ENCODE data around the gene PARVB. TPM values are rescaled to one million over a fixed set of nuclear protein-coding genes. Genes with fewer than 3 reads are reported as not detected.
A peak's percentile ranks its signal among the peaks of the same experiment; 100 is the strongest.

PARVB gene
- total RNA-seq, 1 experiment from 2014 or later = 35.3 TPM

DNA sequence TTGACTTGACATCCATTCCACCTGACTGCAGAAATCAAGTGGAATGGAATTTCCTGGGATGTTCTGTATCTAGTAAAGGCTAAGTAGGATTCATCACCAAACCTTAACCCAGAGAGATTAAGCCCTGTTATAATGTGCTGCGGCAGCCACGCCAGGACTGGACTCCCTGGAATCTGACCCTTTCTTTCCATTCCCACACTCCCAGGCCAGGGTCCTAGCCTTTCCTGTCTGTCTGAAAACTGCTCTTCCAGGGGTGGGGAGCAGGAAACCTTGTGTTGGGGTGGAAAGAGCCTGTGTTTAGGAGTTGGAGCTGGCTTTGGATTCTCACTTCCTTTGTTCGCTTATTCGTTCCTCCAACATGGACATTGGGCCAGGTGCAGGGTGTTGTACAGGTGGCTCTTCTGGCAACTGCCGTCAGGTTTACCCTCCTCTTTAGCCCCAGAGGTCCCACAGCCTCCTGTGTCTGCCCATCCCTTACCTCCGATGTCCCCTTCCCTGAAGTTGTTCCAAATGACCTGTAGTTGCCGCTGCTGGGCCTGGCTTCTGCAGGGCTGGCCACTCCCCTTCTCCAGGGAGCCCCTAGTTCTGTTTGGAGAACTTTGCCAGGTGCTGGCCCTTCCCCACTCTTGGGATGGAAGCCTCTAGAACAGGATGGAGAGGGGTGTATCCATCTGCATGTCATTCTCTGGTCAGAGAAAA lies 20.5 kb upstream of the PARVB start:
- H3K27me3 ChIP-seq (ENCODE audit: insufficient read depth, low read depth) = no peaks in the 10 kb centered on the region
- DNase-seq = no peak
- no peaks in the 10 kb centered on the region for H3K9me2 ChIP-seq (ENCODE audit: insufficient read depth)
- H3K4me2 ChIP-seq = no peak overlapping the region
- intact Hi-C loops (cut with micrococcal nuclease; ENCODE audit: unreplicated experiment) = no loop called here
- H3K36me3 ChIP-seq (ENCODE audit: low read depth) = no peaks in the 10 kb centered on the region
- 0 out of 2 replicates have a peak, but pooled peaks cover 3% of the 10 kb centered on the region for H4K20me1 ChIP-seq (ENCODE audit: insufficient read depth)
- H3K4me1 ChIP-seq (replicated peaks; ENCODE audit: insufficient read depth) = no peaks in the 10 kb centered on the region
- no TSS peak for BruUV-seq (replicated peaks)
- H3K27ac ChIP-seq = no peak overlapping the region
- no peaks in the 10 kb centered on the region for H3K79me2 ChIP-seq (ENCODE audit: low read depth)
- H2AFZ ChIP-seq = no peak overlapping the region
- ChIA-PET CTCF (no interaction called here), POLR2A (ENCODE audit: unreplicated experiment) (interaction anchor here (0.7 kb wide), 1 partner anchor 568 kb away, joined by 3 read pairs; no protein-coding TSS in a partner anchor)
- no peaks in the 10 kb centered on the region for H3K9me3 ChIP-seq (ENCODE audit: insufficient read depth, low read depth)
- no peak for TF ChIP-seq EZH2 (IDR thresholded peaks at IDR 0.05; ENCODE audit: low read depth)
- TF ChIP-seq, protein P1, sequence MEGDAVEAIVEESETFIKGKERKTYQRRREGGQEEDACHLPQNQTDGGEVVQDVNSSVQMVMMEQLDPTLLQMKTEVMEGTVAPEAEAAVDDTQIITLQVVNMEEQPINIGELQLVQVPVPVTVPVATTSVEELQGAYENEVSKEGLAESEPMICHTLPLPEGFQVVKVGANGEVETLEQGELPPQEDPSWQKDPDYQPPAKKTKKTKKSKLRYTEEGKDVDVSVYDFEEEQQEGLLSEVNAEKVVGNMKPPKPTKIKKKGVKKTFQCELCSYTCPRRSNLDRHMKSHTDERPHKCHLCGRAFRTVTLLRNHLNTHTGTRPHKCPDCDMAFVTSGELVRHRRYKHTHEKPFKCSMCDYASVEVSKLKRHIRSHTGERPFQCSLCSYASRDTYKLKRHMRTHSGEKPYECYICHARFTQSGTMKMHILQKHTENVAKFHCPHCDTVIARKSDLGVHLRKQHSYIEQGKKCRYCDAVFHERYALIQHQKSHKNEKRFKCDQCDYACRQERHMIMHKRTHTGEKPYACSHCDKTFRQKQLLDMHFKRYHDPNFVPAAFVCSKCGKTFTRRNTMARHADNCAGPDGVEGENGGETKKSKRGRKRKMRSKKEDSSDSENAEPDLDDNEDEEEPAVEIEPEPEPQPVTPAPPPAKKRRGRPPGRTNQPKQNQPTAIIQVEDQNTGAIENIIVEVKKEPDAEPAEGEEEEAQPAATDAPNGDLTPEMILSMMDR (conservative IDR thresholded peaks at IDR 0.05) = no peak
- no peaks in the 10 kb centered on the region for H3F3A ChIP-seq (ENCODE audit: insufficient read depth, low read depth)
- no peak overlapping the region for H3K4me3 ChIP-seq

- DNase-seq = no peak
- no peak overlapping the region for H2AFZ ChIP-seq
- no peak overlapping the region for H3K4me3 ChIP-seq
- H4K20me1 ChIP-seq (ENCODE audit: insufficient read depth) = 0 out of 2 replicates have a peak, but pooled peaks cover 3% of the 10 kb centered on the region
- H3K4me1 ChIP-seq (replicated peaks; ENCODE audit: insufficient read depth) = no peaks in the 10 kb centered on the region
- no peak overlapping the region for H3K4me2 ChIP-seq
- no peak for TF ChIP-seq EZH2 (IDR thresholded peaks at IDR 0.05; ENCODE audit: low read depth)
- TF ChIP-seq, protein P1 (conservative IDR thresholded peaks at IDR 0.05) = no peak
- H3K36me3 ChIP-seq (ENCODE audit: low read depth) = no peaks in the 10 kb centered on the region
- no peaks in the 10 kb centered on the region for H3K79me2 ChIP-seq (ENCODE audit: low read depth)
- no peak overlapping the region for H3K27ac ChIP-seq
- CTCF ChIA-PET = no interaction called here
- no peaks in the 10 kb centered on the region for H3F3A ChIP-seq (ENCODE audit: insufficient read depth, low read depth)
- no peaks in the 10 kb centered on the region for H3K9me3 ChIP-seq (ENCODE audit: insufficient read depth, low read depth)
- no peaks in the 10 kb centered on the region for H3K9me2 ChIP-seq (ENCODE audit: insufficient read depth)
- BruUV-seq (replicated peaks) = no TSS peak
- intact Hi-C loops (cut with micrococcal nuclease; ENCODE audit: unreplicated experiment) = no loop called here
- no peaks in the 10 kb centered on the region for H3K27me3 ChIP-seq (ENCODE audit: insufficient read depth, low read depth)
- POLR2A ChIA-PET (ENCODE audit: unreplicated experiment) = interaction anchor here (0.7 kb wide), 1 partner anchor 568 kb away, joined by 3 read pairs; no protein-coding TSS in a partner anchor
Measured at GRCh38 chr22:44004104-44004460, 20.0 kb upstream of the PARVB start.

- H3F3A ChIP-seq (ENCODE audit: insufficient read depth, low read depth) = no peaks in the 10 kb centered on the region
- no peaks in the 10 kb centered on the region for H3K4me1 ChIP-seq (replicated peaks; ENCODE audit: insufficient read depth)
- POLR2A ChIA-PET (ENCODE audit: unreplicated experiment) = no interaction called here
- TF ChIP-seq, protein P1 (conservative IDR thresholded peaks at IDR 0.05) = no peak
- no peak for TF ChIP-seq EZH2 (IDR thresholded peaks at IDR 0.05; ENCODE audit: low read depth)
- BruUV-seq (replicated peaks) = no TSS peak
- H3K36me3 ChIP-seq (ENCODE audit: low read depth) = no peaks in the 10 kb centered on the region
- H3K27me3 ChIP-seq (ENCODE audit: insufficient read depth, low read depth) = no peaks in the 10 kb centered on the region
- CTCF ChIA-PET = no interaction called here
- no peak overlapping the region for H2AFZ ChIP-seq
- no peak overlapping the region for H3K4me3 ChIP-seq
- 0 out of 2 replicates have a peak, but pooled peaks cover 3% of the 10 kb centered on the region for H4K20me1 ChIP-seq (ENCODE audit: insufficient read depth)
- intact Hi-C loops (cut with micrococcal nuclease; ENCODE audit: unreplicated experiment) = no loop called here
- no peaks in the 10 kb centered on the region for H3K79me2 ChIP-seq (ENCODE audit: low read depth)
- peak in 1 of 2 experiments; percentile 15 for DNase-seq
- H3K27ac ChIP-seq = no peak overlapping the region
- H3K4me2 ChIP-seq = no peak overlapping the region
- H3K9me2 ChIP-seq (ENCODE audit: insufficient read depth) = no peaks in the 10 kb centered on the region
- H3K9me3 ChIP-seq (ENCODE audit: insufficient read depth, low read depth) = no peaks in the 10 kb centered on the region
Measured at GRCh38 chr22:44005524-44005923, 18.6 kb upstream of the PARVB start.
